Activated gamma-delta T cell treated with Interleukin-2 at 50 U/mL for 16 hours (primary cell): ENCODE results near the gene CNOT6.
A peak's percentile ranks its signal among the peaks of the same experiment; 100 is the strongest.

Experiments
- DNase-seq: peaks from one replicate; pipeline ENCODE4 v3.0.0-alpha.2; 2020

Gene CNOT6

DNA sequence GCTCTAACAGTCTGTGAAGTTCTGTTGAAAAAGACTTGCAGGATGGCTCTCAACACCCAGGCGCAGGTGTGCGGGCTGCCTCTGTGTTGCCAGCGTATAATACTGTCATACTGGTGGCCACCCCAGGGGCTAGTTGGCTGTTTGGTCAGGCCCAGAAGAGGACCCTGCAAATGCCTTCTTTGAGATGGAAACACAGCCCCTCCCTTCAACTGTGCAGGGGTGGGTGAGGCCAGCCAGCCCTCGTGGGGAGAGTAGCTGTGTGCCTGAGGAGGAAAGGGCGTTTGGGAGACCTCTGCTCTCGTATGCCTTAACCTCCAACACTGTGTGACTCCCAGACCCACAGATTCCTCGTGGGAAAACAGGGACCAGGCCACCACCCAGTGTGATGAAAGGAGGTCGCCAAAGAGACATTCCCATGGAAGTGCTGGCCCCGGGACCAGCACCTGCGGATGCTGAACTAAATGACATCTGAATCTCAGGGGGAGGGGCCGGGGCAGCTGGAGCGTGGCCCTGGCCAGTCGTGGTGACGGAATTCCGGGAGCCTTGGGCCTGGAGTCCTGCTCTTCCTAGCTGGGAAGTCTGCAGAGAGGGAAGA is 108.4 kb downstream of the CNOT6 start:
- DNase-seq = no peak

DNA sequence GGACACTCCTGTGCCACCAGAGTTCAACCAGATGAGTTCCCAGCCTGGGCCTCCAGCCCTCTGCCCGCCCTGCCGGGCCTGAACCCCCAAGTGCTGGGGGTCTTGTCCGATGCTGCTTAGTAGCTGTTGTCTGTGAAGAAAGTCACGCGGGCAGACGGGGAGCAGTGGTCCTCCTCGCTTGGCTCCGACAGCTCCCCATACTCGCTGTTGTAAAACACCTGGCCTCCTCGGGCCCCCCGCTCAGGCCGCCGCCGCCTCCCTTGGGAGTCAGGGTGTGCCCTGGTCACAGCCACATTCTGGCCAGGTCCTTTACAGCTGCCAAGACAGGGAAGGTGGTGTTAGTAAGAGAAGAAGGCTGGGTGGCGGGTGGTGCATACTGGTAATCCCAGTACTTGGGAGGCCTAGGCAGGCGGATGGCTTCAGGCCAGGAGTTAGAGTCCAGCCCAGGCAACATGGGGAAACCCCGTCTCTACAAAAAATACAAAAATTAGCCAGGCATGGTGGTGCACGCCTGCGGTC is 109.0 kb downstream of the CNOT6 start:
- DNase-seq = no peak

DNA sequence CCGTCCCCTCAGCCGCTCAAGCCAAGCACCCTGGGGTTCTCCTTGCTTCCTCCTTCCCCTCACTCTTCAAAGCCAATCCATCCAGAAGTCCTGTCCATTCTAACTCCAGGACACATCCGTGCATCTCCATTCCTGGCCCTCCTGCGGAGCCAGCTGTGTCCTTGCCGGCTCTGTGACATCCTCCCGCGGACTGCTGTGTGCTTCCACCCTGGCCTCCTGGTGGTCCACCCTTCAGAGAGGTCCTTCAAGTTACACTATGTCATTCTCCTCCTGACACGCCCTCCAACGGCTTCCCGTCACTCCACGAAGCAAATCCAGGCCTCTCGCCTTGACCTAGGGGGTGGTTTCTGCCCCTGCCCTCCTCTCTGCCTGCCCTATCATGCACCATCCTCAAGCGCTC is 110.1 kb downstream of the CNOT6 start:
- DNase-seq = no peak

DNA sequence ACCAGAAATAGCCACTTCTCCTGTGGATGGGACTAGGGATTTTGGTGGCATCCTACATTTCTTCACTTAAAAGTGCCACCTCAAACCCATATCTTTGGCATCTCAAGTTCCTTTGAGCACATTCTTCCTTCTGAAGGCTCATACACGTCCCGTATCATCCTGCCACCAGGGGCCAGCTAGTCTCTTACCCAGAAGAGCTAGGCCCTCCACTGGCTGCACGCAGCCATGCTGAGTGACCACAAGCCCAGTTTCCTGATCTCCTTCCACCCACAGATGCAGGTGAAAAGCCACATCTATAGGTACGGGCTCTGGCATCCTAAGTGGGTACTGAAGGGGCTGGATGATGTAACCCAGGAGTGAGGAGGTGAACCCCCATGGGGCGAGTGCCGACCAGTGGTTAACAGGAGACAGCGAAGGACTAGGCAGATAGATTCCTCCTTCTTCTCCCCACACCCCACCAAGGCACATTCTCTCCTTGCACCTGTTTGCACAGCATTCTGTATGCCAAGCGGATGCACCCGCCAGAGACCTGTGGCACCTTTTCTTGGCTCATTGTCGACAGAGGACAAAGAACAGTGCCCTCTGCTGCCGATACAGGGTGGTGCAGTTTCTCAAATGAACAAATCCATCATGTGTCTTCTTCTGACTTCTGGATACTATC is 111.5 kb downstream of the CNOT6 start:
- DNase-seq = peak; percentile 68

DNA sequence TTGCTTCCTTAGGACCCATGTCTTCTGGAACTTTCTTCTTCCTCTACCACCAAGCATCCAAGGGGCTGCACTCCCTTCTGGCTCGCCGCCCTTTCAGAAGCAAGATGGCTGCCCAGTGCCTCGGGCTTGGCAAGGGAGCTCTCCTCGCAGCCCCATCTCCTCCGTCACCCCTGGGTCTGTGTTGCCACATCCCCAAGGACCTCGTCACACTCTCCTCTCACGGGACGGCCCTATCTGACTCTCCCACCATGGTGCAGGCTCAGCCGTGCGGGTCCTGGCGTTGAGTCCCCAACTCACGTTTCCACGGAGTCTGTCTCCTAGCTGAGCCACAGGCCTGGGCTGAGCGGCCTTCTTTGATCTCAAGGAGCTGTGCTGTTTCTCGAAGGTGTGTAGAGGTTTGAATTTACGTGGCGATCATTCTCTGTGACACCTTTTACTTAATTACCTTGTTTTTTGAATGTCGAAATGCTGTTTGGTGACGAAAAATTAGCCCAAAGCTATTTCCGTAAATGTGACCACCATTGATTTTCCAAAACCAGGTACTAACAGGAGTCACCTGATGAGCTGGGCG is 112.1 kb downstream of the CNOT6 start:
- DNase-seq = no peak

DNA sequence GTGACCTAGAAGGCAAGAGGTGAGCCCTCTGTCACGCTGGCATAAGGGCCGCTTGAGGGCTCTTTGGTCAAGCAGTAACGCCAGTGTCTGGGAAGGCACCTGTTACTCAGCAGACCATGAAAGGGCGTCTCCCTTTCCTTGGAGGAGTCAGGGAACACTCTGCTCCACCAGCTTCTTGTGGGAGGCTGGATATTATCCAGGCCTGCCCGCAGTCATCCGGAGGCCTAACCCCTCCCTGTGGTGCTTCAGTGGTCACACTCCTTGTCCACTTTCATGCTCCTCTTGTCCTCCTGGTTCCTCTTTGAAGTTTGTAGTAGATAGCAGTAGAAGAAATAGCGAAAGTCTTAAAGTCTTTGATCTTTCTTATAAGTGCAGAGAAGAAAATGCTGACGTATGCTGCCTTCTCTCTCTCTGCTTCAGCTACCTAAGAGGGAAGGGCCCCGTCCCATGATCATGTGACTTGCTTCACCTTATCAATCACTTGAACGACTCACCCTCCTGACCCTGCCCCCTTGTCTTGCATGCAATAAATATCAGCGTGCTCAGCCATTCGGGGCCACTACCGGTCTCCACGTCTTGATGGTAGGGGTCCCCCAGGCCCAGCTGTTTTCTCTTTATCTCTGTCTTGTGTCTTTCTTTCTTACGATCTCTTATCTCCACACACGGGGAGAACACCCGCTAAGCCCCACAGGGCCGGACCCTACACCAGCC is 113.8 kb downstream of the CNOT6 start:
- DNase-seq = no peak

DNA sequence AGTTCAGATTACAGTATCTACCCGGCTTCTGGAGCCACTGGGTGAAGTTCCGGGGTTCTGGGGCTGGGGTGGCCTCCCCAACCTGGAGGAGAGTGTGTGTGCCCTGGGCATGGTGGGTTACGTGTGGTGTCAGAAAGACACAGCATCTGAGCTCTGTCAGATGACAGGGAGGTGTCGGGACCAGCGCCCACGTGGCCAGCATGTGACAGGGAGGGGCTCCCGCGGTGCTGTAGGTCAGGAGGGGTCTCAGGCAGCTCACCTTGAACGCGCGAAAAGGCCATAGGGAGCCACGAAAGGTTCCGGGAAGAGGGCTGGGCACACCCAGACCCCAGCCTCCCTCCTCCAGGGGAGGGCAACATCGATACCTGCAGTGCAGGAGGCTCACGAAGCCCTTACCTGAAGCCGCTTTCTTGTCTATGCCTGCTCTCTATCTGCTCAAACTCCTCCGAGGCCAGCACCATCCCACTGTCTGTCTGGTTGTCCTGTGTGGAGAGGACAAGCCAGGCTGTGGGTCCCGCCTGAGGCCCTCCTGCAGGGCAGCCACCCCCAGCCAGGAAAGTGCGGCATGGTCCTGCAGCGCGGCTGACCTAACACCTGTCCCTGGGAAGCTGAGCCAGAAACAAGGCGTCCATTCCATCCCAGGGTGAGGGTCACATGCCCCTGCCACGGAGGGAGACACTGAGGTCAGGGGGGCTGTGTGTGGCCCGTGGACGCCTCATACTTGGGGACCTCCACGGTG is 114.6 kb downstream of the CNOT6 start:
- no peak for DNase-seq

DNA sequence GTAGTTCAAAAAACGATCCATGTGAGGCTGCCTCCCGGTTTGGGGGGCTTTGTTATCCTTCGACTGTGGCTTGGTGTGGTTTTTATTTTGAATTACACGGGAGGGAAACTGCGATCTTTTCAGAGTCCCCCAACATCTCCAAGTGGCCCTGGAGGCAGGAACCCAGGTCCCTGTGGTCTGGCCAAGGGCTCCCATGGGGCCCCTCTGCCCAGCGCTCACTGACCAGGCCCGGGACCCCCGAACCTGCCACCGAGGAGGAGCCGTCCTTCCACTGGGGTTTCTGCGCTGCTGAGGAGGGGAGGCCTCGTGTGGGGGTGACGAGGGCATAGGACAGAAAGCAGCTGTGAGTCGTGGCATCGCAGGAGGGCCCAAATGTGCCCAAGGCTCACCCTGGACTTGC is 115.2 kb downstream of the CNOT6 start:
- DNase-seq = no peak

DNA sequence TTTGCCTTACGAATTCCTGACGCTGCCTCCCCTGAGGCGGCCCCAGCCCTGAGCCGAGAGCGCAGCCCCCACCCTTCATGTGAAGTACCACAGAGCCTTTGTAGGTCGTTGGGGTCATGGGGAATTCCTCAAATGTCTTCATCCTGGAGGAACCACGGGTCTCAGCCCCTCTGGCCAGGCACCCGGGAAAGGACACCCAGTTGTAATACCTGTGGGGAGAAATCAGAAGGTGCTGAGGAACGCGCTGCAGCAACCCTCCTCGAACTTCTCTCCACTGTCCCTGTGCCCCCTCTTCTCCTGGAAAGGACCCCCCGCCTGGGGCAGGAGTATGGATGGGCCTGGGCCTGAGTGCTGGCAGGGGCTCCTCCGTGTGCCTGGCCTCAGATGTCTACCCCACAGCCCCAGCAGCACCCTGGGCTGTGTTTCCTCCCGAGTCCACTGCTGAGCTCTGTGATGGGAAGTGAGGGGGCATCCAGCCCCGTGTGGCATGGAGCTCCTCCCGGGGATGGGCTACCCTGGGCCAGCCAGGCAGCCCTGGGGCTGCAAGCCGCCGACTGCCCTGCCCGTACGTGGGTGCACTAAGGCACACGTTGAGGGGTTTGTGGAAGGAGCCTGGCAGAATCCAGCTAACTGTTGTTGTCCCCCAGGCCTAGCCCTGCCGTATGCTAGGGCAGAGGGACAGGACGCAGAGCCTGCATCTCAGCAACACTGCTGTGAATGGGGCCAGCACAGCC is 115.8 kb downstream of the CNOT6 start:
- DNase-seq = no peak

DNA sequence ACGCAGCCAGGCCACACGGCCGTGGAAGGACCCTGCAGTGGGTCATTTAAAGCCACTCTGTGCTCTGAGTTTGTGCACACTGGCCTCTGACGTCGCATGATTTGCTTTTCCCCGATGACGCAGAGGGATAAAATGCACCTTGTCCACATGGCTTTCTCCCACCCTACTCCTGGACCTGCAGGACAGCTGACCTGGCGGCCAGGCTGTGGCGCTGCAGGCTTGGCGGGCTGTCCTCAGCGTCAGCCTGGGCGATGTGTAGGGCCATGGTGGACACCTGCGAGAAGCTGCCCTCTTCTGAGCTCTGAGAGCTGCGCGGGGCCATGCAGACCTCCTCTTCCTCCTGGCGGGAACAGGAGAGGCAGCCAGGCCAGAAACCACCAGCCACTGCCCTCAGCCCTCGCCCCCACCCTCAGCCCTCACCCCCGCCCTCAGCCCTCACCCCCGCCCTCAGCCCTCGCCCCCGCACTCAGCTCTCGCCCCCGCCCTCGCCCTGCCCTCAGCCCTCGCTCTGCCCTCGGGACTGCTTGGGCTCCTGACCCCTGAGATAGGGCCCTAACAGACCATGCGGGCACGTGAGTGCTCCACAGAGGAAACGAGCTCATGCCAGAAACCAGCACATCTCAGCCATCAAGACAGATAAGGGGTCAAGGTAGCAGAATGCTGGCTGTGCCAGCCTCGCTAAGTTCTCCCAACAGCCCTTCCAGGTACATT is 117.1 kb downstream of the CNOT6 start:
- no peak for DNase-seq

DNA sequence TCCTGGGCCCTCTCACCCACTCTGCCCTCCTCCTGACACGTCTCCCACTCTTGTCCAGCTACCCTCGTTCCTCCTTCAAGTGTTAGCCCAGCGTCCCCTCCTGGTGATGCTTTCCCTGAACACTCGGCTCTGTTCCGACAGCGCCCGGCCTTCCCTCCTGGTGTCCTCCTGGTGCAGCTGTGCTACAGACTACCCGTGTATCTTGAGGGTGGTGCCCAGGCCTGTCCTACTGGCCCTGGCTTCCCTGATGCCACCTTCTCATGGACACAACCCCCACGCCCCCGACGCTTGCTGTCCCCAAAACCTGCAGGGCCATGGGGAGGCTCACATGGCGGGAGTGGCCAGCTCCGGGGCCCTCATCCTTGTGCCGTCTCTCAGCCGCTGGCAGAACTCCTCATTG is 118.5 kb downstream of the CNOT6 start:
- DNase-seq = no peak

DNA sequence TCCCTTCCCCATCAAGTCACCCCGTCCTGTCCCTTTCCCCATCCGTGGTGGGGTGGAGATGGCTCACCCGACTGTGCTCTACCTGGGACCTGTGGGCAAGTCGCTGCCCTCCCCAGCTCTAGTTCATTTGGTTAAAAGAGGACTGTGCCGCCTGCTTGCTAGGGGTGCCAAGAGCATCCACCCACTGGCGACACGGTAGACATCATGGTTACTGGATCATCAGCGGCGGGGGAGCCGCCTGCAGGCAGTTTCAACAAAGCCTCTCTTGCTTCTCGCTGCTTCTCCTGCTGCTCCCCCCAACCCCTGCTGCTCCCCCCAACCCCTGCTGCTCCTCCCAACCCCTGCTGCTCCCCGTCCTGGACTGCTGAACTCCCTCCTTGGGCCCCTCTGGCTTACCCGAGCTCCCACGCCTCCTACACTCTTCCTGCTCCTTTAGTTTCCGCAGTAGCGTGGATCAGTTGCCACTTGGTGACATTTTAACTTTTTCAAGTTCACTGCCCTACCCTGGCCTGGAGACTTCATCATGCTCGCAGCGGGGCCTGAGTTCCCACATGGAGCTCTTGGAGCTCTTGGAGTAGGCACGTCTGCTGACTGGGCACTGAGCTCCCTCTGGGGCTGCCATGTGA is 119.1 kb downstream of the CNOT6 start:
- DNase-seq = no peak

DNA sequence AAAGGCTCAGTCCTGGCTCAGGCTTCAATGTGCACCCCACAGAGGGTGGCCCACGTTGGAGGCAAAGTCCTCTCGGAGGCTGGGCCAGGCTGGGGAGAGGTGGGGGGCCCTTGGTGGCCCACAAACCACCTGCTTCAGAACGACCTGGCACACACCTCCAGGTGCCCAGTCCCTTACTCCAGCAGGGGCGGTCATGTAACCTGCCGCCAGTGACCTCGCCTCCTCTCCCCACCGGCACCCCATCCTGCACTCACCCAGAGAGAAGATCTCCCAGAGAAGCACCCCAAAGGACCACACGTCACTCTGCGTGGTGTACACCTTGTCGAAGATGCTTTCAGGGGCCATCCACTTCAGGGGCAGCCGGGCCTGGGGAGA is 119.6 kb downstream of the CNOT6 start:
- no peak for DNase-seq

DNA sequence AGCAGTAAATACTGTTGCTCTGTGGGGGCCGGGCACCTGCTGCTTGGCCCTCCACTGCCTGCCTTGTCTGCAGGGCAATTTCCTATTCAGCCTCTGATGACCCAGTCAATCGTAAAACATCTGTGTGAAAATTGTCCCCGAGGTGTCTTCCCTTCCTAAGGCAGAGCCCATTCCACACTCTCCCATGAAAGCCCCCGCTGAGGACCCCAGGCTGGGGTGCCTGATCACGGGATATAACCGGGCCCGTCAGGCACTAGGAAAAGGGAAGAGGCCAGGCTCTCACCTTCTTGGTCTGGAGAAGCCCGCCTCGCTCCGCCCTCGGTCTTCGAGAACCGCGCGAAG is 124.3 kb downstream of the CNOT6 start:
- DNase-seq = no peak

DNA sequence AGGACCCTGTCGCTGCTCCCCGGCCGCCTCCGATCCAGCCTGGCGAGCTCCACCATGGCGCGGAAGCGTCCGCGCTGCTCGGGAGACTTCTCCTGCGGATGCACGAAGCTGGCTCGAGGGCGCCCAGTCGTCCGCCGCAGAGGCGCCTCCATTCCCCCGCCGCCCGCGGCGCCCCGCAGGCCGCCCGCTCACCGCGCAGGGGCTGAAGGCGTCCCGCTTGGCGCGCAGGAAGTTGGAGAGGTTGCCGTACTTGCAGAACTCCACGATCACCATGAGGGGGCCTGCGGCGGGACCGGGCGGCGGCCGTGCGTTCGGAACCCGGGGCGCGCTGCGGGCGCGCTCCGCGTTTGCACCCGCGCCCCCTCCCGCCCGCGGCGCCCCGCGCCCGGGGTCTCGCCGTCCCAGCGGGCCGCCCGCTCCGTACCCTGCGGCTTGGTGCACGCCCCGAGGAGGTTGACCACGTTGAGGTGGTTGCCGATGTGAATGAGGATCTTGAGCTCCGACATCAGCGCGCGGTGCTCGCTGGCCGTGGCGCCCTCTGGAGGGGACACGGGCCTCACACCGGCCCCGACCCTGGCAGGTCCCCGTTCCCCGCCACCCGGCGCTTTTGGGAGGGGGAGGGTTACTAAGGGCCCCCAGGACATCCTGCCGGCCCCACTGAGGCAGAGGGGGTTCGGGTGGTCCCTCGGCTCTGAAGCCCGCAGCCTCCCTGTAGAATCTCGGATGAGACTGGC is 124.8 kb downstream of the CNOT6 start:
- DNase-seq = no peak

DNA sequence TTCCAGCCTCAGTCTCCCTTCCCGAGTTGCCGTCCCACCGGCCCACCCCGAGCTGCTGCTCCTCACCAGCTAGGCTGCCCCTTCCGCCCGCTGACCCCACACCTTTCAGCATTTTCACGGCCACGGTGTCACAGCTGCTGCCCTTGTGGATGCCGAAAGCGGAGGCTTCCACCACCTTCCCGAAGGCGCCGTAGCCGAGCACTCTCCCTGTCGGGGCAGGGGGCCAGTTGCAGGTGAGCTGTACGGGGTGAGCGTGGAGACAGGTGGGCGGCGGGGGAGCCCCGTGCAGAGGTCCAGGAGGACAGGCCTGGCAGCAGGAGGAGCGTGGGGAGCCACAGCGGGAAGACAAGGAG is 125.4 kb downstream of the CNOT6 start:
- no peak for DNase-seq

DNA sequence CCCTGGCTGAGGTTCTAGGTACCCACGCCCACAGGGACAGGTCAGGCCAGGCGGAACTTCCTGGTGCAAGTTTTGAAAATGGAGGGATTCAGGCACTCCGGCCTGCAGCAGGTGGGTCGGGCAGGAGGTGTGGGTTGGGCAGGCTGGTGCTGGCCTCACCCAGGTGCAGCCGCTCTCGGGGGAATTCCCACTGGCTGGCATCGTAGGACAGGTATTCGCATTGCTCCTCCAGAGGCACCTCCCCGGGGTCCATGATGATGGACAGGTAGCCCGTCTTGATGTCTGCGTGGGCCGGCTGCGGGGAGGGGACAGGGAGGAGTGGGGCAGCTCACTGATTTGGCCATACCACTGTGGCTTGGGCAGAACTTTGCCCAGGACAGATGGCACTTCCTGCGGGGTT is 125.8 kb downstream of the CNOT6 start:
- DNase-seq = no peak

DNA sequence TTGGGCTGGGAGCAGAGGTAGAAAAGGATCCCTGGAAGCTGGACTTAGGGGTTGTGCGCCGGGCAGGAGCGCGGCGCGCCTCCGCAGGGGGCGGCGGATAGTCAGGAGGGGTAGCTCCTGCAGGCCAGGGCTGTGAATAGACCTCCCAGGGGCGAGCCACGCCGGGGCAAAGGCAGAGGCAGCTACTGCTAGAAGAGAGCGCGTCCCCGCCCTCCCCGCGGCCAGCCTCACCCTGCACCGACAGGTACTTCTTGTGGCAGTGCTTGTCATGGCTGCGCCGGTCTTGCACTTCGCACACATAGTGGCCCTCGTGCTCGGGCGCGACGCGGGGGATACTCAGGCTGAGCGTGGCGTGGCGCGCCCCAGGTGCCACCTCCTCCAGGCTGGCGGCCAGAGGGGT is 127.1 kb downstream of the CNOT6 start:
- no peak for DNase-seq

DNA sequence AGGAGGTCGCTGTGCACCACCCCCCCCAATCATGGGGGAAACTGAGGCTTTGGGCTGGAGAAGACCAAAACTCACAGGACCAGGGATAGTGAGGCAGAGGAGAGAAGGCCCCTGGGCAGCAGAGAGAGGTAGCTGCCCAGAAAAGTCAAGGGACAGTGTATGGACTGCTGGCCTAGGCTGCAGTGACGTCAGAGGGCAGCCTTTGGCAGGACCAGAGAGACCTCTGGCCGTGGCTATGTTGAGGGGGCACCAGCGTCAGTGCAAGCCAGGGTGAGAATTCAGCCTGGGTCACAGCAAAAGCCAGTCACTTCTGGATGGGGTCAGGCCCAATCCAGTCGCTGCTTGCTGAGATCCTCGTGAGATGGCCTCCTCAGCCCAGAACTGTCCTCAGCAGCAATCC is 128.7 kb downstream of the CNOT6 start:
- DNase-seq = no peak

DNA sequence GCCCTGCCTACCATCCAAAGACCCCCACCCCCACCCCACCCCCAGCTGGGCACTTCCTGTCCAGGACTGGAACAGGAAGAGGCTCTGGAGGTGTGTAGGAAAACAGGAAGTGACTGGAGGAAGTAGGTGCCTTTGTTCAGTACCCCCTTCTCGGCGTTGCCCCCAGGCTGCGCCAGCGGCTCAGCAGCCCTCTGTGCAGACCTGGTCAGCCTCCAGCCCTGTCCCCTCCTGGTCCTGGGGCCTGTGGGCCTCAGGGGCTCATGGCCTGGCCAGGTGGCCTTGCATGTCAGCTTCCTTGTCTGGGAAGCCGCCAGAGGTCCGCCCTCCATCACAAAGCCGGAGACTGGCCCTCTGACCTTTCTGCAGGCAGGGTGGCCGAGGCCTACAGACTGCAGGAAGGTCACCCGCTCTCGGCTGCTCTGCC is 129.2 kb downstream of the CNOT6 start:
- no peak for DNase-seq

DNA sequence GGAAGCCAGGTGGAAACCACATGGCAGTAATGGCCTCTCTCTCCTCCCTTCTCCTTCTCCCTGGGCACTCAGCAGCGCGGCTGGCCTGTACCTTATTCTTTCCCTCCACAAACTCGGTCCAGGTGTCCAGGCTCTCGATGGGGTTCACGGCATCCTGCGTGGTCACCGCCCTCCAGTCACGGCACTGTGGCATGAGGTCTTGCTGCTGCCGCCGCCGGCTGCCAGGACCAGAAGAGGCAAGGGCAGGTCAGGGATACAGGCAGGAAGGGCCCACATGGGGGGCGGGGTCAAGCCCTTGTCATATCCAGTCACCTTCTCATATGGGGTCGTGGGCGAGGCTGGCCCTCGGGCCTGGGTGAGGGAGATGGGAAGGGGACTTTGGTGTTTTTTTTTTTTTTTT is 129.7 kb downstream of the CNOT6 start:
- no peak for DNase-seq
